A204.1 (cell line): Measurements from ENCODE around the gene ACAP1.
A peak's percentile ranks its signal among the peaks of the same experiment; 100 is the strongest.
"Not testable (repeated sequence)": the region's sequence is repeated elsewhere in the genome, so short reads cannot be mapped to it uniquely, and the experiment has no call there.

Experiments
- FAIRE-seq: peaks from 2 replicates; lab custom pipeline; 2012; peaks lifted over from hg19 to GRCh38; lab: Jason Lieb, UNC

ACAP1 gene

GRCh38 chr17:7329374-7329996 is 6.8 kb upstream of the ACAP1 start:
- FAIRE-seq, result peak; percentile 99

DNA sequence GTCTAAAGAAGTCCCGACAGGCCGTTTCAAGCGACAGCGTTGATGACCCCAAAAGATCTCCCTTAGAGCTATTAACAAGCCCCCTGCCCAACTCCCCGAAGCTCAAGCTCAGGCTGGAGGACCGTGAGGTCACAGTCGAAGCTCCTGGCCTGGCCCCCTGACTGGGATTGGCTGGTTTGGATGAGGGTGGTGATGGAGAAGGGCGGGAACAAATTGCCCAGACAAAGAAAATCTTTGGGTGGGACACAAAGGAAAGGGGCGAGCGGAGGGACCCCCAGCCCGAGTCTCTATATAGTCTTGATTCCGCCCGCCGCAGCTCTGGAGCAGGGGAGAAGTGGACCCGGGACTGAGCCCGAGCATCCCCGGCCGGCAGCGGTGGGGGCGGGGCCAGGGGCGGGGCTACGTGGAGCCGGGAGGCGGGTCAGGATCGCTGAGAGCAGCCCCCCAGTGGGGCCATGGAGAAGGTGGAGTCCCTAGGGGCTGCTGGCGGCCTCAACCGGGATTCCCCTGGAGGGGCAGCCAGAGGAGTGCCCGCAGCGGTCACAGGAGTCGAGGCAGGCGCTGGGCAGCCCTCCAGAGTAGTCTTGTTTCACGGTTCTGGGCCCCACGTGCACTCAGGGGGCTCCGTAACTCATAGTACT is 6.2 kb upstream of the ACAP1 start:
- no peak for FAIRE-seq

DNA sequence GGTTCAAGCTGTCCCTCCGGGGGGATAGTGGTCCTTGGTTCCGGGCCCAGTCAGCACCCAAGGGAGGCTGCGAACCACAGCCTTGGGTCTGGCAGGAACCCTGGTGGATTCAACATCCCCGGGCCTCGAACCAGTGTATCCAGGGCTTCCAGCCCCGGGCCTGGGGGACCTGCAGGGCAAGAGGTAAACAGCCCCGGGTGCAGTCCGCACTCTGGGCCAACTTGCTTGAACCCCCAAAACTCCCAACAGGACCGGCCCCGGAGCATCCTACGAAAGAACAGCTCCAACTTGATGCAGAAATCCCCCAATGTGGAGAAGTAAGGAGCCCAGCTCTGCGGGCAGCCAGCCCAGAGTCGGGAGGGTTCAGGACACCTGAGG is 5.7 kb upstream of the ACAP1 start:
- FAIRE-seq, result no peak

DNA sequence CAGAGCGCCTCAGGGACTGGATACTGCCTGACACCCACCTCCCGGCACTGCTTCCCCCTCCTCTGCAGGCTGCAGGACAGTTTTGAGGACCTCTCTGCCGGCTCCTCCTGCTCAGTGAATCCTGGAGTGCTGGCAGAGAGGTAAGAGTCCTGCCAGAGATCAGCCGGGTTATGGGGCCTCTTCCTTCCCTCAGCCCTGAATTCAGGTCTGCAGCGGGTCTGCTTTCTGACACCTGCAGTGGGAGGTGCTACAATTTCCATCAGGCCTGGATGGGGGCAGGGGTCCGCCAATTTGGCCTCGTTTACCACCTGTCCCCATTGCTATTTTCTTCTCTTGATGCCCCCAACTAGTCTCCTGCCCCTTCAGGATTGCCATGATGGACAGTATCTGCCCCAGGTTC is 4.2 kb upstream of the ACAP1 start:
- FAIRE-seq, result no peak

DNA sequence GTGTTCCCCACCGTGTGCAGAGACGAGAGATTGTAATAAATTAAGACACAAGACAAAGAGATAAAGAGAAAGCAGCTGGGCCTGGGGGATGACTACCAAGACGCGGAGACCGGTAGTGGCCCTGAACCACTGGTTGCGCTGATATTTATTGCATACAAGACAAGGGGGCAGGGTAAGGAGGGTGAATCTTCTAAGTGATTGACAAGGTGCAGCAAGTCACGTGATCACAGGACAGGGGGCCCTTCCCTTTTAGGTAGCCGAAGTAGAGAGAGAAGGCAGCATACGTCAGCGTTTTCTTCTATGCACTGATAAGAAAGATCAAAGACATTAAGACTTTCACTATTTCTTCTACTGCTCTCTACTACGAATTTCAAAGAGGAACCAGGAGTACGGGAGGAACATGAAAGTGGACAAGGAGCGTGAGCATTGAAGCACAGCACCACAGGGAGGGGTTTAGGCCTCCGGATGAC is 3.7 kb upstream of the ACAP1 start:
- FAIRE-seq, result not testable (repeated sequence)

DNA sequence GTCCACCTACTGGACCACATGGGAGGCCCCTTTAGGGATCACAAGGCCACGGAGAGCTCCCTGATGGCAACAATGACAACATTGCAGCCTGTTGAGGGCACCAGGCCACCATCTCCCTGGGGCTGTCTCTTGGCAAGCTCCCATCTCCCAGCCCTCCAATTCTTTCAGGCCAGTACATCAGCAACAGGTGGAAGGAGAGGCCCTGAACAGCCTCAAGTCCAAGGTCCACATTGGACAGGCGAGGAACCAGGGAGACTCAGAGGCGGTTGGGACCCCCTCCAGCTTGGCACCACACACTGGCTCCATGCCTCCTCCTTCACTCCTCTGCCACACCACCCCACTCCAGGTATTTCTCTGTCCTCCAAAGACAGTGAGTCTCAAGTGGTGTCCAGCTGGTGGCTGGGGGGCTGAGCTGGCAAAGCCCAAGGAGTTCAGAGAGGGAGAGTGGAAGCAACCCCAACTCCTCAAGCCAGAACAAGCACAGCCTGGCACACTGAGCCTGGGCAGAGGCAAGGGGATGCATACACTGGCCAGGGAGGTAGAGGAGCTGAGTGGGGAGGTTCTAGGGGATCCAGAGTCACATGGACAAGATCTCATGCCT is 1.3 kb upstream of the ACAP1 start:
- no peak for FAIRE-seq

GRCh38 chr17:7335765-7336164 is 564 bp upstream of the ACAP1 start:
- not testable (repeated sequence) for FAIRE-seq

DNA sequence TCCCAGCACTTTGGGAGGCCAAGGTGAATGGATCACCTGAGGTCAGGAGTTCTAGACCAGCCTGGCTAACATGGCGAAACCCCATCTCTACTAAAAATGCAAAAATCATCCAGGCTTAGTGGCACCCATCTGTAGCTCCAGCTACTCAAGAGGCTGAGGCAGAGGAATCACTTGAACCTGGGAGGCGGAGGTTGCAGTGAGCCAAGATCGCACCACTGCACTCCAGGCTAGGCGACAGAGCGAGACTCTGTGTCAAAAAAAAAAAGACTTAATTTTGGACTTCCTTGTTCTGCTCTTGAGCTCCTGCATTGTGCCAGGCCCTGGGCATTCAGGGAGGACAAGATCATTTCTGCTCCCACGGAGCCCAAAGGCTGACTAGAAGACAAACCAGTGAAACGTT is 1.3 kb downstream of the ACAP1 start:
- FAIRE-seq, result not testable (repeated sequence)

GRCh38 chr17:7340179-7340578 is 3.9 kb downstream of the ACAP1 start:
- no peak for FAIRE-seq

- no peak for FAIRE-seq
Measured at GRCh38 chr17:7341842-7342241, 5.5 kb downstream of the ACAP1 start.

DNA sequence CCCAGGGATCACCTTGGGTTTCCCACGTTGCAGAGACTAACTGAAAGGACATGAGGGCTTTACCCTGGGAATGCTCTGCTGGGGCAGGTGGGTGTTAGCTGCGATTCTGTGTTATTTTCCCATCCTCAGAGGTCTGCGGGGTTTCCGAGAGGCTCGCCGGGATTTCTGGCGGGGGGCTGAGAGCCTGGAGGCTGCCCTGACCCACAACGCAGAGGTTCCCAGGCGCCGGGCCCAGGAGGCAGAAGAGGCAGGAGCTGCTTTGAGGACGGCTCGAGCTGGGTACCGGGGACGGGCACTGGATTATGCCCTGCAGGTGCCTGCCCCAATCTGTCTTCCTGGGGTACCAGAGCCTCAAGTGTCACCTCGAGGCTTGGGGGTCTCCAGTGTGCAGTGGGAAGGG is 6.9 kb downstream of the ACAP1 start:
- FAIRE-seq, result no peak

DNA sequence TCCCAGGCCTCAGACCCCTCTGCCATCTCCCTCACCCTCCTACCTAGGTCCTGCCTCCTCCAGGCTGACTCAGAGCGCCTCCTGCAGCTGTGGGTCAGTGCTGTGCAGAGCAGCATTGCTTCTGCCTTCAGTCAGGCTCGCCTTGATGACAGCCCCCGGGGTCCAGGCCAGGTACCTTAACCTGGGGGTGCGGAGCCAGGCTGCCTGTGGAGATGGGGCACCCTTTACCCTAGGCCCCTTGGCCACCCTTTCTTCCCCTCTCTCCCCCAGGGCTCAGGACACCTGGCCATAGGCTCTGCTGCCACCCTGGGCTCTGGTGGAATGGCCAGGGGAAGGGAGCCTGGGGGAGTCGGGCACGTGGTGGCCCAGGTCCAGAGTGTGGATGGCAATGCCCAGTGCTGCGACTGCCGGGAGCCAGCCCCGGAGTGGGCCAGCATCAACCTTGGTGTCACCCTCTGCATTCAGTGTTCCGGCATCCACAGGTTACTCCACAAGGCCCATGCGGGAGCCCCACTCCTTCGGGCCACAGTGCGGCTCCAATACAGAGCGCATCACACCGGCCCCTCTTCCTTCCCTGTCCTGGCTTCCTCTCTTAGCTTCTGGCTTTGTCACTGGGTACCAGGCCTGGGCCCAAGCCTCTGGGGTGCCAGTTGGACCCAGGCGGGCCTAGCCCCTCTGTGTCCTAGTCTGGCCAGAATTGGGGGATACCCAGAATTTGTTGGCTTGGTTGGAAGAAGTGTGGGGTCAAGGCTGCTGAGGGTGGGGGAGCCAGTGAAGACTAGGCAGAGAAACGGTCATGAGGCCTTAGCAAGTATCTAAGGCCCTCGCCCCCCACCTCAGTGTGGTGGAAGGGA is 10.7 kb downstream of the ACAP1 start:
- no peak for FAIRE-seq

- no peak for FAIRE-seq
Measured at GRCh38 chr17:7347630-7348477, 11.5 kb downstream of the ACAP1 start.

DNA sequence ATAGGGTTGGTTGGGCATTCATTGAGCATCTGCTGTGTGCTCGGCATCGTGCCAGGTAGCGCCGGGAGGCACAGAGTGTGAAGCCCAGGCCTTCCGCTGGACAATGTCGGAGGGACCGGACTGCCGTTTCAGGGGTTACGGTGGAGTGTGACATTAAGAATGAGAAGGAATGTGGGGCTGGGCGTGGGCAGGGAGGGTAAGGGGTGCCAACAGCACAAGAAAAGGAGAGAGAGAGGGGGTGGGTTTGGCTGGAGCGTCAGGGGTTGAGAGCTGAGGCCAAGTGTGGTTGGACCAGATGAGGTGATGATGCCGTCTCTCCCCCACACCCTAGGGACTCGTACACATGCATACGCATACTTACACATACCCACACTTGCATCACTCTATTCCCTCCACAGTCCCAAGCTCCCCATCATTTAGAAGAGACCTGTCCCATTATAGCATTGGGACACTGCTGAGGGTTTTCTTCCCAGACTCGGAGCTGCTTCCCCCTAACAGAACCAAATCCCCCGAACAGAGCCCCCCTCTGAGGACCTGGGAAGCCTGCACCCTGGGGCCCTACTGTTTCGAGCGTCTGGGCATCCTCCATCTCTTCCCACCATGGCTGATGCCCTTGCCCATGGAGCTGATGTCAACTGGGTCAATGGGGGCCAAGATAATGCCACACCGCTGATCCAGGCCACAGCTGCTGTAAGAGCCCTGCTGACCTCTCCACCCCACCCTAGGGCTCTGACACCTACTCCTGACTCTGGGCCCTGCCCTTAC is 12.3 kb downstream of the ACAP1 start:
- no peak for FAIRE-seq

GRCh38 chr17:7351665-7352502 is 15.6 kb downstream of the ACAP1 start, which contains the start of gene KCTD11:
Gene KCTD11, plus strand, starts transcription at chr17:7352162.
- FAIRE-seq, result no peak

DNA sequence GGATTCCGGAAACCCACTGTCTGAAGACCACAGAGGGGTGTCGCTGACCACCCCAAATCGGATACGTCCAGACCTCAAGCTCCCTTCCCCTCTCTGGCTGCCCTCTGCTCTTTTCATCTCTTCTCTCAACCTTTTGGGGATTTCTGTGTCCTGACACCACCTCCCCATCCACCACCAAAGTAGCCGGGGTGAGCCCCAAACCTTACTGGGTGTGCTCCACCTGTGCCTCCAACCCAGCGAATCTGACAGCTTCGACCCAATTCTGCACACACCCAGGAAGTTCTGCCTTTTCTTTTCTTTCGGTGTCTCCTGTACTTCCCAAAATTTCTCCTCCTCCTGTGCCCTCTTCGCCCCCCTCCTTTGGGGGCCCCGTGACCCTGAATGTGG is 16.2 kb downstream of the ACAP1 start:
- FAIRE-seq, result no peak

- FAIRE-seq, result no peak
Measured at GRCh38 chr17:7352910-7353635, 16.7 kb downstream of the ACAP1 start.

- FAIRE-seq, result no peak
Measured at GRCh38 chr17:7354262-7354843, 18.0 kb downstream of the ACAP1 start.

- FAIRE-seq, result no peak
Measured at GRCh38 chr17:7355053-7355452, 18.7 kb downstream of the ACAP1 start, which contains the start of gene TMEM95. Gene TMEM95, plus strand, starts transcription at chr17:7355156. Its CDS starts 49 bp downstream, at chr17:7355205.
